K562 (cell line): ENCODE results near the gene ECHDC1. TPM values are rescaled to one million over a fixed set of nuclear protein-coding genes. Genes with fewer than 3 reads are reported as not detected.

Experiments used
- ATF6 ChIP-seq: sonication (generic); formaldehyde crosslinking; IDR thresholded peaks from 2 replicates; pipeline ENCODE4 v1.4.0; 2020; ENCODE audit warnings: mild to moderate bottlenecking, missing genetic modification reagents
- ETS2 ChIP-seq: IDR thresholded peaks from 2 replicates; pipeline ENCODE4 v1.6.1; 2016; ENCODE audit warnings: borderline replicate concordance, missing genetic modification characterization, mild to moderate bottlenecking, moderate library complexity, missing compliant biosample characterization; ENCODE audit not compliant: poor library complexity, severe bottlenecking
- NR0B1 ChIP-seq: fragments of 450-650 bp; IDR thresholded peaks from one replicate; pipeline ENCODE4 v1.6.1; 2018; ENCODE audit warnings: mild to moderate bottlenecking, moderate library complexity; ENCODE audit not compliant: partially characterized antibody
- NR1H2 ChIP-seq: sonication (generic); formaldehyde crosslinking; IDR thresholded peaks from 2 replicates; pipeline ENCODE4 v1.4.0; 2020; ENCODE audit warnings: mild to moderate bottlenecking, missing genetic modification reagents
- PRDM10 ChIP-seq: fragments of 450-650 bp; IDR thresholded peaks from 2 replicates; pipeline ENCODE4 v1.6.1; 2018; ENCODE audit not compliant: partially characterized antibody
- TCF15 ChIP-seq: fragments of 250-450 bp; sonication (Bioruptor Pico); IDR thresholded peaks from 2 replicates; pipeline ENCODE4 v1.8.0; 2022; ENCODE audit warnings: moderate library complexity, mild to moderate bottlenecking, inconsistent platforms
- ZBTB17 ChIP-seq: fragments of 450-650 bp; formaldehyde crosslinking; IDR thresholded peaks from 2 replicates; pipeline ENCODE4 v1.4.0; 2020; ENCODE audit warnings: mild to moderate bottlenecking
- ZNF609 ChIP-seq: sonication (generic); formaldehyde crosslinking; IDR thresholded peaks from 2 replicates; pipeline ENCODE4 v1.8.1; 2023; ENCODE audit warnings: missing genetic modification reagents, mild to moderate bottlenecking, borderline replicate concordance
- ZNF655 ChIP-seq: fragments of 250-450 bp; sonication (Bioruptor Pico); IDR thresholded peaks from 2 replicates; pipeline ENCODE4 v1.5.0; 2021
- polyA plus RNA-seq, 8 experiments: library from polyadenylated mRNA; depleted of rRNA in 4 of 8; stranded (reverse) in 5 of 8; unstranded in 3 of 8; fragments of >200 nt; fragmentation: Nextera tagmentation in 2 of 8; fragmentation: Illumina TruSeq in 1 of 8; extraction: Ambion mirVana in 2 of 8; extraction: Trizol in 1 of 8; gene quantifications; 2 replicates each; pipeline versions ENCODE4 v1.2.1 to v1.2.3, GENCODE V29; 2011 to 2014; ENCODE audit warnings: inconsistent platforms in 1 of 8, missing spikeins in 1 of 8
- total RNA-seq, 7 experiments: library from RNA; depleted of rRNA in 6 of 7; stranded (reverse); fragments of >200 nt in 6 of 7; fragmentation: Illumina TruSeq in 2 of 7; extraction: Trizol in 2 of 7; gene quantifications; 2 replicates each; pipeline versions ENCODE4 v1.2.1 to v1.2.3, GENCODE V29; 2011 to 2021; ENCODE audit warnings: low replicate concordance in 1 of 7

Gene ECHDC1
- total and polyA plus RNA-seq, 9 of the 15 experiments (the other 6 are each of a cell fraction or from before 2014, with no cell fraction given): 58.0 to 105 (median 78.6) TPM

- TF ChIP-seq ZNF609 (CRISPR knock-in tag) (no peak), ATF6 (CRISPR knock-in tag) (no peak), ETS2 (tag) (no peak), ZNF655 (CRISPR knock-in tag) (no peak), ZBTB17 (no peak; the same call in 1 of the 2 replicates), TCF15 (no peak), NR0B1 (no peak), NR1H2 (CRISPR knock-in tag) (no peak), PRDM10 (no peak)
Observed at GRCh38 chr6:127266892-127267645, 76.3 kb downstream of the ECHDC1 start (continued).
